8988T (cell line): ENCODE results near the gene HLA-F.
A peak's percentile ranks its signal among the peaks of the same experiment; 100 is the strongest.

Experiments
- DNase-seq: peaks from one replicate; pipeline ENCODE4 v3.0.0; 2011

The HLA-F gene

DNA sequence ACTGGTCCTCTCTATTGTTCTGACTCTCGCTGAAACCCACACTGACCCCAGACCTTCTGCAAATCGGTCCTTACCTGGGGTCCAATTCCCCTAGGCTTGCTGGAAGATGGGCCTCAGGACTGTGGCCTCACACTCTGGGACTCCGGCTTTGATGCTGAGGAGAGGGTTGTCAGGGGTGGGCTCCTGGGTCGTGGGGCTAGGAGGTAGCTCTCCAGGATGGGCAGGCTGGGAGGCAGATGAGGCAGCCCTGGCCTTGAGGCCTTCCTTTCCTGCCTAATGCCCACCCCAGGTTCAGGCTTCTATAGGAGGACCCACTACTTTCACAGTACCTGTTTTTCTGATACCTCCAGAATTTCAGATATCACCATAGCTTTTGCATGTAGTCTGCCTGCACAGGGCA lies 21.4 kb downstream of the HLA-F start:
- no peak for DNase-seq

DNA sequence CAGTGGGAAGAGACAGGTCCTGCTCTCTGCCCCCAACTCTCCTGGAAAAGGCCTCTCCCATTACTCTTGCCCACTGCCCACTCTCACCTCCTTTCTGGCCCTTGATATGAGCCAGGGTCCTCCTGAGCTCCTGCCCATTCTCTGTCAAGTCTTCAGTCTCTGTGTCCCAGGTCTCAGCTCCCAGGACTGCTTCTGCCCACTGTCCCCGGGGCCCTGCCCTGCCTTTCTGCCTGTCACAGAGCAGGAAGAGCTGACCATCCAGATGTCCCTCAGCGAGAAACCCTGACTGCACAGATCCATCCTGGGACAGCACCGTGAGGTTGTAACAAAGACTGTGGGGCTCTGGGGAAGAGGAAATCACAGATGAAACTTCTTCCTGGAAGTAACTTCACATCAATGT lies 22.2 kb downstream of the HLA-F start:
- no peak for DNase-seq

DNA sequence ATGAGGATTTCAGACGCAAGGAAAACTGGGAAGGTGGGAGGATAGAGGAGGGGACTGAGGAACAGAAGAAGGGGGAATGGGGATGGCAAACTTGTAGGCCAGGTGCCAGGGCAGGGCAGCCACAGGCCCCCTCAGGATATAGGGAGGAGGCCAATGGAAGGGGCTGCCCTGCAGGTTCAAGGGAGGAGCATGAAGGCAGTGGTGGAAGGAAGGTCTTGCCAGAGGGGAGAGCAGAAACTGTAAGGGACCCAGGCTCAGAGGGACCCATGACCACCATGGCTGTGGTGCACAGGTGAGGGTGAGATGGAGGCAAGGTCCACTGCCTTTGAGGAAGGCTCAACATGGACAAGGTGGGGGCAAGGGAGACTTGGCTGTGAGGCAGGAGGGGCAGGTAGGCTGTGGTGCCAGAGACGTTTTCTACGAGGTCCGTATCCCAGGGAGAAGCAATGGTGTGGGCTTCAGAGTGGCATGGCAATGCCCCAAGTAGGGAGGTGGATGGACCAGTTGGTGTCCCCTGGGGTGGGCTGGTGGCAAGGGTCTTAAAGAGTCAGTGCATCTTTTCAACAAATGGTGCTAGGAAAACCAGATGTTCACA lies 22.7 kb downstream of the HLA-F start:
- no peak for DNase-seq

DNA sequence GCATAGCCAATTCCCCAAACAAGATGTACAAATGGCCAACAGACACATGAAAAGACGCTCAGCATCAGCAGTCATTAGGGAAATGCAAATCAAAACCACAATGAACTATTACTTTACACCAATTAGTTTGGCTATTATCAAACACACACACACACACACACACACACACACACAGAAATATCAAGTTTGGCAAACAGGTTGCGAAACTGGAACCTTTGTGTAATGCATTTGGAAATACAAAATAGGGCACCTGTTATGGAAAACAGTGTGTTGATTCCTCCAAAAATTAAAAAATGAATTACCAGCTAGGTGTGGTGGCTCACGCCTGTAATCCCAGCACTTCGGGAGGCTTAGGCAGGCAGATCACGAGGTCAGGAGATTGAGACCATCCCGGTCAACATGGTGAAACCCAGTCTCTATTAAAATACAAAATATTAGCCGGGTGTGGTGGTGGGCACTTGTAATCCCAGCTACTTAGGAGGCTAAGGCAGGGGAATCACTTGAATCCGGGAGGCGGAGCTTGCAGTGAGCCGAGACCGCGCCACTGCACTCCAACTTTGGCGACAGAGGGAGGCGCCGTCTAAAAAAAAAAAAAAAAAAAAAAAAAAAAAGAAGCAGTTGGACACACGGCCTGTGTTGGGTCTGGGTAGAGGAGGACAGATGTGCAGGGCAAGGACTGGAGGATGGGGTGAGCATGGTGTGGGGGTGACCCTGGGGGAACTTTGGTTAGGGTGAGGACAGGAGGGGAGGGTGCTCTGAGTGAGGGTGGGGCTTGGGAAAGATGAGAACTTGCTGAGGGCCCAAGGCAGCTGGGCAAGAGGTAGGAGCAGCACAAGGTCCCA lies 23.8 kb downstream of the HLA-F start:
- no peak for DNase-seq

GRCh38 chr6:29747688-29748250 lies 24.5 kb downstream of the HLA-F start:
- DNase-seq, result no peak

GRCh38 chr6:29748391-29749307 lies 25.4 kb downstream of the HLA-F start:
- peak; percentile 98 for DNase-seq

DNA sequence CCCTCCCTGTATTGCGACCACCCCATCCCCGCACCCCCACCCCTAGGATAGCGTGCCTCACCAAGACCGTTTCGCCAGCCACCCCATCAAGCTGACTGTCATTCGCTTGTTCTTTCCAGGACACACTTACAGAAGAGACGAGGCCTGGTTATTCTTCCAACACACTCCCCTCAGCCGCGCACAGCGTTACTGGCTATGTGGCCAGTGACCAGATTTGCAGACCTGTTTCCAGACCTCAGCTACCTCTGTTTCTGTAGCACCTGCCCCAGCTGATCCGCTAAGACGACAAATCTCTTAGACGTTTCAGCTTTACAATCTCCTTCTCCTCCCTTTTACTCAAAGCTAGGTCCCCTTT lies 26.1 kb downstream of the HLA-F start:
- no peak for DNase-seq

DNA sequence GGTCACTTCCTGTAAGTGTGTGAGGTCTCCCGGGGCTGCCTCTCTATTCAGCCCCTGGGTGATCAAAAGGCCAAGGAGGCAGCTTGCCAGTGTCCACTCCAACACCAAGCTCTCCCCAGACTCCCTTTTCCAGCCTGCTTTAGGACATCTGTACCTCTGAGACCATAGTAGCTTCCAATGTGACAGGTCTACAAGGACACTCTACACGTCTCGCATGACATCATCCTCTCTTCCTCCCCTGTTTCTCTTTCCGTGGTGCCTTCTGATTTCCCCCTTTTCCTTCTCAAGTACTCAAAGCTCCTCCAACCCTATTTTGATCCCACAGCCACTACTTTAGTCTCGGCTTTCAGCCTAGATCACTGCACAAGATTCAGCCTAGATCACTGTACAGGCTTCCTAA lies 26.4 kb downstream of the HLA-F start:
- DNase-seq, result no peak

GRCh38 chr6:29750709-29751108 lies 27.5 kb downstream of the HLA-F start:
- no peak for DNase-seq

DNA sequence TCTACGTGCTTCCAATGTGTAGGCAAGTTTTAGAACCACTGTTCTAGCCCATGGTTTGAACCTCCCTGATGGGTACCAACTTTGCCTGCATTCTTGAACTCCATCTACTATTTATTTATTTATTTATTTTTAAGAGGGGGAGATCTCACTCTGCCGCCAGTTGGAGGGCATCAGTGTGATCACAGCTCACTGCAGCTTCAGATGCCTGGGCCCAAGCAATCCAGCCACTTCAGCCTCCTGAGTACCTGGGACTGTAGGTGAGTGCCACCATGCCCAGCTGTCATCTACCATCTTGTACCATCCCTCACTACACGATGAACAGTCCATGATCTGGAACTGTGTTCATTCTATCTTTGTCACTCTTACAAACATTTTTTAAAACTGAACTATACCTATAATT lies 28.2 kb downstream of the HLA-F start:
- DNase-seq, result no peak

DNA sequence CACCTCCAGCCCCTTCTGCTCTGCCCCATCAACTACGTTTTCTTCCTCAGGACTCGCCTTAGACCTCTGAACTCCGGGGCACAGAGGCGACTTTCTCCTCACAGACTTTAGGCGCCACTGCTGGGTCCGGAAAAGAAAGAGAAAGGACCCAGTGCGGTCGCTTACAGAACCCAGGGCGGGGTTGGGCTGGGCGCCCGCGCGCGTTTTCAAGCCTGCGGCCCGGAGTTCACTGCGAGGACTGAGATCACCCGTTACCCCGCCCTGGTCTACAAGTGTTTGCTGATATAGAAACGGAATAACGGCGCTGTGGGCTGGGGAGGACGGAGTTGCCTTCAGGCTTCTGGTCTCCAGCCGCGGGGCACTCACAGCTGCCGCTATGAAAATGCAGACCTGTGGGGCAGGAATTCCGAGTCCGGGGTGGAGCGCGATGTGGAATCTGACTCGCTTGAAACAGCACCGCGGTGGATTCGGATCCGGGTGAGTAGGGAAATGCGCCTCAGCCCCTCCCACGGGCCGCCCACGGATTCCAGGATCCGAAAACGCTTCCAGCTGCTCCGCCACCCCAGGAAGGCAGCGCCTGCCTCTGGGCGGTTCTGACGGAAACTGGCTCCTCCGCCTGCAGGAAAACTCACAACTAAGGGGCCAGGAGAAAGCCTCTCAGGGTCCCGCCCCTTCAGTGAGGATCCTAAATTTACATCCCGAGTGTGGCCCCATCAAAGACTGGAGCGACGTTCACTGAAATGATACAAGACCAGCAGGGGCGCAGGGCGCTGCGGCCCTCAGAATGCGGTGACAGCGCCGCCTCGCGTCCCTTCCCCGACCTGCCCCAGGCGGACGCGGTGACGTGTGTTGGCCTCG lies 29.4 kb downstream of the HLA-F start:
- peak; percentile 90 for DNase-seq

DNA sequence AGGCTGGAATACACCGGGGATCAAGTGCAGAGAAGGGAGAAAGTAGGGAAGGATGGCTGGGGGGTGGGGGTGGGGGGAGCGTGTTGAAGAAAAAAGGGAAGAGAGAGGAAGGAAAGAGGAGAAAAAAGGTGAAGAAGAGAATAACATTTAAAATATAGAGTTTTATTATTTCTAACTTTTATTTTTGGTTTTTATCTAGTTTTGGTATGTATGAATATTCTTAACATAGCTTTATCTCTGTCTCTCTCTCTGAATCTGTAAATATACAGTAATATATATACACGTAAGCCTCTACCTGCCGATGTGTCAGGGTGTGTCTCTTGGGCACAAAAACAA lies 30.0 kb downstream of the HLA-F start:
- DNase-seq, result no peak

GRCh38 chr6:29755295-29755871 lies 32.1 kb downstream of the HLA-F start:
- no peak for DNase-seq

DNA sequence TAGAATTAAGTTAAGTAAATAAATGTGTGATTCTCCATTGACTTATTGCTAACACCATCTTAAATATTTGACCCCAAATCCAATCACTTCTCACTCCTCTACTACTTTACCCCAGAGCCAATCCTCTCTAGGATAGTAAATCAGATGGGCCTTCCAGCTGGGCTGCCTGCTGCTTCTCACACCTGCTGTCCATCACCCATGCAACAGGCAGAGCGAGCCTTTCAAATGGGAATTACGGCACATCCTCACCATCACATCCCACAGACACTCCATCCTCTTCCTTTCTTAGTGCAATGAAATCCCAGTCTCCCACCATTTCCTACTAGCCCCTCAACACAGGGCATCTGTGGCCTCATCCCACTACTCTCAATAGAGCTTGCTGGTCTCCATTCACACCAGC lies 34.0 kb downstream of the HLA-F start:
- DNase-seq, result no peak

- no peak for DNase-seq
Observed at GRCh38 chr6:29757701-29758293, 34.6 kb downstream of the HLA-F start.

DNA sequence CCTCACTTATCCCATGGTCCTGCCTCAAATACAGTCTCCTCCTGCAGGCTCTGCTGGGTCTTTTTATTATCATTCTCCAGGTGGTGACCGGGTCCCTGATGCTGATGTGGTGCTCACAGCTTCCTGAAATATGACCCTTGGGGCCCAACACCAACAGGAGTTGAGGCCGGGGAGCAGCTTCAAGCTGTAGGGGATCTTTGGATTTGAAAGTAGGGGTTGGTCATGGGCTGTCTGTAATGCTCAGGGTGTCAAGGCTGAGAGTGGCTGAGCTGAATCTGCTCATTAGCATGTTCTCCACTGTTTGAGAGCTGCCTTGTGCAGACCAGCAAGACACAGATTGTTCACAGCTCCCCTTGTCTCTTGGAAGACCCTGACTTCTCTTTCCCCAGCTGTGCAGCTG lies 35.5 kb downstream of the HLA-F start:
- DNase-seq, result no peak

DNA sequence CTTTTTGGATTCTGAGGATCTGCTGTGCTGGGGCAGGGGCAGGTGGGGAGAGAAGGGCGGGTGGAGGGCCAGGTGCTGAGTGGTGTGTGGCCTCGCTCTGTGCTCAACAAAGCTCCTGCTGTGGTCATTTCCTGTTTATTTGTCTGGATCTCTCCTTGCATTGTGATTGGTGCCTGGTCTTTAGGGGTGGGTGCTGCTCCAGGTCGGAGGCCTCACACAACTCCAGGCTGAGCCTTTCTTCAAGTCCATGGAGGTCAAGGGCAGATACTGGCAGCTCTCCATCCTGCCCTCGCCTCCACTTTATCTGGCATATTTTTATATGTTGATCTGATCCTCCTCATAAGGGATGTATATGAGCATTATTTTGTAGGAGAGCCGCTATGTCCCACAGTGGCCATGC lies 36.2 kb downstream of the HLA-F start:
- DNase-seq, result no peak

DNA sequence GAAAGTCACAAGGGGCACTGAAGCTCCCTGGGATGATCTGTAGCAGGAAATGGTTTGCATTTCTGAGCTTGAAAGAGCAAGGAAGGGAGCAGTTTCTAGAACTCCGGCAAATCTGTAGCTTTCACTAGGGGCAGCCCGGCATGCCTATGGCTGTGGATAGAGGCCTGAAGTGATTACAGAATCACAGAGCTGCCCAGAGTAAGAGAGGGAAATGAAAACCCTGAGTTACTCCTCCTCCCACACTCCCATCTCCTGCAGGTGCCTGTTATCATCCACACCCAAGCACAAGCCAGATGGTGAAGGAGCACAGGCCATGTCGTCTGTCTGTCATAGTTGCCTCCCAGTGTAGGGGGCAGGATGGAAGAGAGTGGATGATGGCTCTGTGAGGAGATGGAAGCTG lies 37.1 kb downstream of the HLA-F start:
- no peak for DNase-seq

GRCh38 chr6:29762051-29762450 lies 38.8 kb downstream of the HLA-F start:
- DNase-seq, result no peak

DNA sequence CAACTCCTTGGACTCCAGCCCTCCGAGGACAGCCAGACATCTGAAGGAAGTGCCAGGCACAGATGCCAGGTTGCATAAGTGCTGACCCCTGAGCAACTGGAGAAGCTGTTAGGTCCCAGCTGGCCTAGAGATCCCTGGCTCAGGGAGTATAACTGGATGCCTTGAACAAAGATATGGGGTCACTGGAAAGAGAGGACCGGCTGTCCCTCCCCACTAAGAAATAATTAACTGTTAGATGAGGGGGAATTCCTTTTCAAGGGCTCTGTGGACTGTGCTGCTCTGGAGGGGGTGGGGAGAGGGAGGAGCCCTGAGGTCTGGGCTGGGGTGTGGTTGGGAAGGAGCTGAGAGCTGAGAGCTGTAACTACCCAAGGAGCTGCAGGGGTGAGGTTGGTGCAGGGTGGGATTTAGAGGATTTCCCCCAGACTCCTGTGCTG lies 39.6 kb downstream of the HLA-F start:
- DNase-seq, result no peak

- DNase-seq, result no peak
Observed at GRCh38 chr6:29763491-29764289, 40.5 kb downstream of the HLA-F start.
